ENCODE results near the gene RMRP.
A peak's percentile ranks its signal among the peaks of the same experiment; 100 is the strongest.
"Not testable (repeated sequence)": the region's sequence is repeated elsewhere in the genome, so short reads cannot be mapped to it uniquely, and the experiment has no call there.

RMRP gene

DNA sequence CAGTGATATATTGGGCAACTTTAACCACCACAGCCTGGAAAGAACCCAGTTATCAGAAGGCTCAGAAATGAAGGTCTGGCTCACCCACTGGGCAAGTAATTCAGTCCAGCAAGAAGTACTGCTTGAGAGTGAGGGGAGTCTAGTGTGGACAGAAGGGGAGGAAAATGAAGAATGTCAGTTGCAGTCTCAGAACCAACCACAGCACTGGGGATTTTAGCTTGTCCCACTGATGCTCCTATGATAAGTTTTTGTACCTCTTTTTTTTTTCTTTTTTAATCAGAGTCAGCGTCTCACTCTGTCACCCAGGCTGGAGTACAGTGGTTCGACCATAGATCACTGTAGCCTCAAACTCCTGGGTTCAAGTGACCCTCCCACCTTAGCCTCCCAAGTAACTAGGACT is 30.2 kb downstream of the RMRP start:
- peaks cover 6% of the 10 kb centered on the region for H3K4me1 Mint-ChIP-seq (ENCODE audit: low read depth)
- no peak overlapping the region for H3K27ac Mint-ChIP-seq
- H3K4me3 Mint-ChIP-seq, result no peak overlapping the region
- no peaks in the 10 kb centered on the region for H3K36me3 Mint-ChIP-seq
- no peaks in the 10 kb centered on the region for H3K27me3 Mint-ChIP-seq
- H3K9me3 Mint-ChIP-seq (ENCODE audit: low read depth), result no peaks in the 10 kb centered on the region

- Mint-ChIP-seq H3K27ac (peak overlapping the region; percentile 88), H3K27me3 (no peaks in the 10 kb centered on the region), H3K4me1 (ENCODE audit: low read depth) (peaks cover 44% of the 10 kb centered on the region), H3K36me3 (no peaks in the 10 kb centered on the region), H3K4me3 (peak overlapping the region; percentile 69), H3K9me3 (ENCODE audit: low read depth) (no peaks in the 10 kb centered on the region)
These were observed 38.0 kb downstream of the RMRP start for GRCh38 chr9:35619800-35620158.

GRCh38 chr9:35618854-35619799 is 38.7 kb downstream of the RMRP start:
- no peaks in the 10 kb centered on the region for H3K36me3 Mint-ChIP-seq
- peaks cover 44% of the 10 kb centered on the region for H3K4me1 Mint-ChIP-seq (ENCODE audit: low read depth)
- H3K4me3 Mint-ChIP-seq, result peak overlapping the region; percentile 69

GRCh38 chr9:35618325-35618727 is 39.5 kb downstream of the RMRP start, which contains the start of gene CD72:
Gene CD72, minus strand, starts transcription at chr9:35618413. Its CDS starts 110 bp downstream, at chr9:35618303.
- H3K4me3 Mint-ChIP-seq, result peak within 1 kb of the TSS; percentile 81
- no peaks in the 10 kb centered on the region for H3K27me3 Mint-ChIP-seq
- H3K36me3 Mint-ChIP-seq, result no peaks in the 10 kb centered on the region
- peaks cover 44% of the 10 kb centered on the region for H3K4me1 Mint-ChIP-seq (ENCODE audit: low read depth)
- peak within 1 kb of the TSS; percentile 88 for H3K27ac Mint-ChIP-seq
- no peaks in the 10 kb centered on the region for H3K9me3 Mint-ChIP-seq (ENCODE audit: low read depth)

More at GRCh38 chr9:35618854-35619799, 38.7 kb downstream of the RMRP start:
- no peaks in the 10 kb centered on the region for H3K9me3 Mint-ChIP-seq (ENCODE audit: low read depth)
- peak overlapping the region; percentile 88 for H3K27ac Mint-ChIP-seq
- H3K27me3 Mint-ChIP-seq, result no peaks in the 10 kb centered on the region

DNA sequence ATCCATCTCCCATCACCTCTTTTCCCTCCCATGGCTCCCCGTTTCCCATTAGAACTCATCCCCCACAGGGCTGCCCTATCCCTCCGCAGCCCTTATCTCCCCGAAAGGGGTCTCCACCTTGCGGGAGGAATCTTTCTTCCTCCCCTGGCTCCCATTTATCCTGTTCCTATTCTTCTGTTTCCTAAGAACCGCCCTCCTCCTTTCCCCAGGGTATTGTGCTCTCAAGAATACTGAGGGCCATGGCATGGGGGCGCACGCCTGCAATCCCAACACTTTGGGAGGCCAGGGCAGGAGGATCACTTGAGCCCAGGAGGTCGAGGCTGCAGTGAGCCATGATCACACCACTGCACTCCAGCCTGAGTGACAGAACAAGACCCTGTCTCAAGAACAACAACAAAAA is 40.3 kb downstream of the RMRP start:
- no peaks in the 10 kb centered on the region for H3K9me3 Mint-ChIP-seq (ENCODE audit: low read depth)
- no peaks in the 10 kb centered on the region for H3K27me3 Mint-ChIP-seq
- H3K27ac Mint-ChIP-seq, result peak overlapping the region; percentile 86
- no peaks in the 10 kb centered on the region for H3K36me3 Mint-ChIP-seq
- peak overlapping the region; percentile 81 for H3K4me3 Mint-ChIP-seq
- peaks cover 44% of the 10 kb centered on the region for H3K4me1 Mint-ChIP-seq (ENCODE audit: low read depth)

DNA sequence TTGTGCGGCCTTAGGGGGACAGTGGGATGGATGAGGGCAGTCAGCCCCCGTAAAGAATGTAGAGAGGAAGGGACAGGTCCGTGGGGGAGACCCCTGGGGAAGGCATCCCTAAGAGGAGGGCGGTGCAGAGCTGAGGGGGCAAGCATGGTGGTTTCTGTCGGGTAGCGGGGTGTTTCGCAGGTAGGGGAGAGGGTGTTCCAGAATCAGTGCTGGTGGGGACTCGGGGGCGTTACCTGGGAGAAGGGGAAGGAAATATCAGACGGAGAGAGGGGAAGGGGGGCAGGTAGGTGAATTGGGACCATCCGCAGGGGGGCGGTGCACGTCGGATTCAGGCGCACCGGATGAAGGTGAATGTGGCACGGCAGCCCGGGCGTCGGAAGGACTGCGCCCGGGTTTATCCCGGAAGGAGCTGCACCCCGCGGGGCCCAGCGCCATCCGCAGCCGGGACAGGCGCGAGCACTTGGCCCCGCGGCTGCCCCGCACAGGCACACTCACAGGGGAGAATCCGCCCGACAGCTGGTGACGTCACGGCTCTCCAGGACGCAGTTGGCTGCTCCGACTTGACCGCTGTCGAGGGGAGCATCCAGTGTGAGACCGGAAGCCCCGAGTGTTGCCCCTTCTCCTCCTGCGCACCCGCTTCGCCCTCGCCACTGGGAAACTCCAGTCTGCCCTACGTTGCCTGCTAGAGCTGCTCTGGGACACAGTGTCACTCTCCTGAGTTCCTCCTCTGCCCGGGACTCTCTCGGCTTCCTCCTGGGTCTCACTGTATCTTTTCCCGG is 40.9 kb downstream of the RMRP start:
- H3K4me3 Mint-ChIP-seq, result peak overlapping the region; percentile 81
- H3K4me1 Mint-ChIP-seq (ENCODE audit: low read depth), result peaks cover 44% of the 10 kb centered on the region
- H3K27ac Mint-ChIP-seq, result peak overlapping the region; percentile 86

DNA sequence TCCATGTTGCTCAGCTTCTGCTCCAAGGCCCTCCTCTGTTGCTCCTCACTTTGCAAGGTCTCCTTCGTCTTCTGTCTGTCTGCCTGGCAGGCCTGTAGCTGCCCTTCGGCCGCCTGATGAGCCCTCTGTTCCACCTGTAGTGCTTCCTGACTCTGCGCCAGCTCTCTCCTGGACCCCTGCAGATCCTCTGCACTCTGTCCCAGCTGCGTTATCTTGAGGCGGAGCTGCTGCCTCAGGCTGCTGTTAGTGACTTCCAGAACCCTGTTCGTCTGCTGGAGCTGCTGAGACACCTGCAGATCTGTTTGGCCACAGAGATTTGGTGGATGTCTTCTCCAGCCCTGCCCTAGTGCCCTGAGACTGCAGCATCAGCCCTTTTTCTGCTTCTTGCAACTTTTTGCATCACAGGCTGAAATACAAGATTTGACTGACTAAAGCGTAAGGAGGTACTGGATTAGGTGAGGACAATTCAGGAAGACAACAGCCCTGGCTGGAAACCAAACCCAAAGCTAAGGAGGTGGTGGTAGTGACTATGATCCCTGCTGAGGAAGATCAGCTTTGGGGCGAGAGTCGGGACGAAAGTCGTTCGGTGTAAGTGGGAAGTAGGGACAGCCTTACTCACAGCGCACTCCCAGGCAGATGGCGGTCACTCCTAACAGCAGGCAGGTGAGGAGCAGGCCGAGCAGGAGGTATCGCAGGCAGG is 41.7 kb downstream of the RMRP start:
- no peaks in the 10 kb centered on the region for H3K27me3 Mint-ChIP-seq
- peaks cover 49% of the 10 kb centered on the region for H3K4me1 Mint-ChIP-seq (ENCODE audit: low read depth)
- H3K9me3 Mint-ChIP-seq (ENCODE audit: low read depth), result no peaks in the 10 kb centered on the region
- peak overlapping the region; percentile 81 for H3K4me3 Mint-ChIP-seq
- H3K27ac Mint-ChIP-seq, result peak overlapping the region; percentile 80
- H3K36me3 Mint-ChIP-seq, result no peaks in the 10 kb centered on the region

More for the DNA sequence above, 40.9 kb downstream of the RMRP start:
- Mint-ChIP-seq H3K9me3 (ENCODE audit: low read depth) (no peaks in the 10 kb centered on the region), H3K36me3 (no peaks in the 10 kb centered on the region), H3K27me3 (no peaks in the 10 kb centered on the region)

DNA sequence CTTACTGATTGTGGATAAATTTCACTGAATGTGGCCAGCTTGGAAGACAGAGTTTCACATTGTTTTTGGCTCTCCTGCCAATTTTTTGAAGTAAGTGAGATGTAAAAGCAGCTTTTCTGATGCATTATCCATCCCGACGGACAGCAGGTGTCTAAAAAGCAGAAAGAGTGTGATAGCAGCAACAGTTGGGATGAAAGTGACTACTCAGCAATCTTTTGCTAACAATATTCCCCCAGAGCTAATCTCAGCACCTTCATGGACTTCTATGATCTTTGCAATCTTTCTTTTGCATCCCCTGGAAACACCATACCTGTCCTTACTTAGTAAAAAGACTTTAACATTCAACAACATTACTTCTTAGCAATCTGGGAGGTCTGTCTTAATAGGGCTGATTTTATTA is 45.0 kb downstream of the RMRP start:
- Mint-ChIP-seq H3K27ac (no peak overlapping the region), H3K27me3 (no peaks in the 10 kb centered on the region), H3K36me3 (peaks cover under 1% of the 10 kb centered on the region), H3K9me3 (ENCODE audit: low read depth) (no peaks in the 10 kb centered on the region), H3K4me1 (ENCODE audit: low read depth) (peaks cover 24% of the 10 kb centered on the region), H3K4me3 (no peak overlapping the region)

DNA sequence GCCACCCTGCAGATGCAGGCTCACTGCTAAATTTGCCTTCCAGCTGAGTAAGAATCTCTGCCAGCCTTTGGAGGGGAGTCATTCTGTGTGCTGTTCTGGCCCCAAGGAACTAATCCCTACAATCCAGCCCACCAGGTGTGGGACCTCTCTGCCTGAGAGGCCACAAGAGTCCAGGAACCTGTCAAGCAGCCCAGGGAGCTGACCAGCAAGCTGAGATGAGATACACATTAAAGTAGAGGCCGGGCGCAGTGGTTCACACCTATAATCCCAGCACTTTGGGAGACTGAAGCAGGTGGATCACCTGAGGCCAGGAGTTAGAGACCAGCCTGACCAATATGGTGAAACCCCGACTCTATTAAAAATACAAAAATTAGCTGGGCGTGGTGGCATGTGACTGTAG is 45.8 kb downstream of the RMRP start:
- not testable (repeated sequence) for H3K4me3 Mint-ChIP-seq, H3K27ac Mint-ChIP-seq
- H3K4me1 Mint-ChIP-seq (ENCODE audit: low read depth), result peaks cover 20% of the 10 kb centered on the region

GRCh38 chr9:35611230-35611797 is 46.5 kb downstream of the RMRP start:
- H3K36me3 Mint-ChIP-seq, result peaks cover 3% of the 10 kb centered on the region
- H3K4me3 Mint-ChIP-seq, result no peak overlapping the region
- no peaks in the 10 kb centered on the region for H3K27me3 Mint-ChIP-seq
- H3K4me1 Mint-ChIP-seq (ENCODE audit: low read depth), result peaks cover 20% of the 10 kb centered on the region
- peak overlapping the region; percentile 28 for H3K27ac Mint-ChIP-seq
- H3K9me3 Mint-ChIP-seq (ENCODE audit: low read depth), result no peaks in the 10 kb centered on the region

More for the DNA sequence above, 45.8 kb downstream of the RMRP start:
- not testable (repeated sequence) for H3K36me3 Mint-ChIP-seq; H3K27me3 Mint-ChIP-seq; H3K9me3 Mint-ChIP-seq (ENCODE audit: low read depth)

DNA sequence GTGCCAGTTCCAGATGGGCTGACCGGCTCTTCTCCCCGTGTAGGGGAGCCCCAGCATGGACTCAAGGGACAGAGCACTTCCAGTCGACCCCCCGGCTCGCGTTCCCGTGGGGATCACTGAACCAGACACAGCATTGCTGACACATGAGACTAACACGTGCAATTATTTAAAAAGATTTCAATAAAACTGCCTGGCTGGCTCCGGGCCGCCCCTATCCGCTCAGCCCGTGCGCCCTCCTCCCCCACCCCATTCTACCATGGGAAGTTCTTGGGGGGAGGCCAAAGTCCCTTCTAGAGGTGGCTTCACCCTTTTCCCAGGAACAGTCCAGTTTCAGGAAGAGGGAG is 48.0 kb downstream of the RMRP start:
- Mint-ChIP-seq H3K4me1 (ENCODE audit: low read depth) (peaks cover 21% of the 10 kb centered on the region), H3K9me3 (ENCODE audit: low read depth) (no peaks in the 10 kb centered on the region), H3K36me3 (peaks cover 3% of the 10 kb centered on the region), H3K27me3 (no peaks in the 10 kb centered on the region), H3K4me3 (no peak overlapping the region), H3K27ac (no peak overlapping the region)

GRCh38 chr9:35609001-35609819 is 48.6 kb downstream of the RMRP start:
- no peak overlapping the region for H3K4me3 Mint-ChIP-seq
- H3K4me1 Mint-ChIP-seq (ENCODE audit: low read depth), result peaks cover 24% of the 10 kb centered on the region
- H3K9me3 Mint-ChIP-seq (ENCODE audit: low read depth), result no peaks in the 10 kb centered on the region
- H3K27ac Mint-ChIP-seq, result no peak overlapping the region
- peaks cover 3% of the 10 kb centered on the region for H3K36me3 Mint-ChIP-seq
- no peaks in the 10 kb centered on the region for H3K27me3 Mint-ChIP-seq

GRCh38 chr9:35608221-35608620 is 49.6 kb downstream of the RMRP start:
- Mint-ChIP-seq H3K4me3 (no peak overlapping the region), H3K27me3 (no peaks in the 10 kb centered on the region), H3K27ac (no peak overlapping the region), H3K9me3 (ENCODE audit: low read depth) (no peaks in the 10 kb centered on the region), H3K36me3 (peaks cover 3% of the 10 kb centered on the region), H3K4me1 (ENCODE audit: low read depth) (peaks cover 34% of the 10 kb centered on the region)

Data from activated naive CD8-positive, alpha-beta T cell (primary cell).